NCI-H187 (cell line): Measurements from ENCODE around the gene NPAS2.

Experiments
- DNase-seq, 2 experiments: peaks; one replicate each; lab custom pipeline; 2025; lab: John Stamatoyannopoulos, UW

NPAS2 gene

GRCh38 chr2:100882645-100883613 is 63.0 kb downstream of the NPAS2 start:
- no peak for DNase-seq

GRCh38 chr2:100884145-100884621 is 64.2 kb downstream of the NPAS2 start:
- no peak for DNase-seq

GRCh38 chr2:100886085-100886484 is 66.1 kb downstream of the NPAS2 start:
- DNase-seq: no peak

GRCh38 chr2:100887039-100887578 is 67.2 kb downstream of the NPAS2 start:
- no peak for DNase-seq

GRCh38 chr2:100887713-100888495 is 68.0 kb downstream of the NPAS2 start:
- DNase-seq: no peak

GRCh38 chr2:100888601-100889000 is 68.7 kb downstream of the NPAS2 start:
- no peak for DNase-seq

GRCh38 chr2:100889286-100889685 is 69.3 kb downstream of the NPAS2 start:
- DNase-seq: no peak

- no peak for DNase-seq
Measured at GRCh38 chr2:100891906-100892642, 72.1 kb downstream of the NPAS2 start.

GRCh38 chr2:100893392-100894104 is 73.6 kb downstream of the NPAS2 start:
- DNase-seq: no peak

GRCh38 chr2:100894105-100894795 is 74.3 kb downstream of the NPAS2 start:
- no peak for DNase-seq

- DNase-seq: no peak
Measured at GRCh38 chr2:100894796-100895156, 74.8 kb downstream of the NPAS2 start.

- no peak for DNase-seq
Measured at GRCh38 chr2:100895402-100895801, 75.5 kb downstream of the NPAS2 start.

- no peak for DNase-seq
Measured at GRCh38 chr2:100895934-100896685, 76.2 kb downstream of the NPAS2 start.

- DNase-seq: no peak
Measured at GRCh38 chr2:100898035-100898665, 78.2 kb downstream of the NPAS2 start.

GRCh38 chr2:100900156-100900795 is 80.3 kb downstream of the NPAS2 start:
- no peak for DNase-seq

- no peak for DNase-seq
Measured at GRCh38 chr2:100902817-100903405, 83.0 kb downstream of the NPAS2 start.

GRCh38 chr2:100903534-100904258 is 83.8 kb downstream of the NPAS2 start:
- no peak for DNase-seq
